Endodermal cell (in vitro differentiated cells): Measurements from ENCODE around the gene HNF1B. TPM values are rescaled to one million over a fixed set of nuclear protein-coding genes. Genes with fewer than 3 reads are reported as not detected.

Source experiments
- DNase-seq: peaks from one replicate; pipeline ENCODE4 v3.0.0-alpha.2; 2017
- H3K27ac ChIP-seq: 2 replicates; pipeline ENCODE4 v1.5.1; 2013; ENCODE audit warnings: mild to moderate bottlenecking, low read depth, low read length, moderate library complexity
- H3K27me3 ChIP-seq: 2 replicates; pipeline ENCODE4 v1.6.1; 2013; ENCODE audit warnings: mild to moderate bottlenecking, low read length, moderate library complexity; ENCODE audit not compliant: insufficient read depth, control insufficient read depth, poor library complexity, severe bottlenecking
- H3K36me3 ChIP-seq: 2 replicates; pipeline ENCODE4 v1.7.0; 2013; ENCODE audit warnings: mild to moderate bottlenecking, low read length, moderate library complexity; ENCODE audit not compliant: control insufficient read depth, insufficient read depth
- H3K4me1 ChIP-seq: one replicate; pipeline ENCODE4 v1.7.0; 2013; ENCODE audit warnings: low read length; ENCODE audit not compliant: control insufficient read depth, insufficient read depth
- H3K4me3 ChIP-seq: 2 replicates; pipeline ENCODE4 v1.5.1; 2013; ENCODE audit warnings: mild to moderate bottlenecking, low read length, moderate library complexity
- H3K9ac ChIP-seq: 2 replicates; pipeline ENCODE4 v1.6.1; 2013; ENCODE audit warnings: mild to moderate bottlenecking, low read length, moderate library complexity; ENCODE audit not compliant: poor library complexity, severe bottlenecking; ENCODE audit errors: extremely low read depth
- H3K9me3 ChIP-seq: 2 replicates; pipeline ENCODE4 v1.6.1; 2013; ENCODE audit warnings: mild to moderate bottlenecking, low read length, moderate library complexity; ENCODE audit not compliant: control insufficient read depth
- H3K27ac Mint-ChIP-seq: 2 replicates; pipeline ENCODE4 v1.8.0; 2020; ENCODE audit warnings: mixed read lengths
- H3K27me3 Mint-ChIP-seq: 2 replicates; pipeline ENCODE4 v1.8.0; 2021; ENCODE audit warnings: mild to moderate bottlenecking, mixed read lengths; ENCODE audit not compliant: insufficient read depth
- H3K36me3 Mint-ChIP-seq: 2 replicates; pipeline ENCODE4 v1.8.0; 2020; ENCODE audit warnings: low read depth, mixed read lengths
- H3K4me1 Mint-ChIP-seq: 2 replicates; pipeline ENCODE4 v1.8.0; 2020; ENCODE audit warnings: mixed read lengths
- H3K4me3 Mint-ChIP-seq: 2 replicates; pipeline ENCODE4 v1.8.0; 2020; ENCODE audit warnings: mild to moderate bottlenecking, moderate library complexity, mixed read lengths
- H3K9me3 Mint-ChIP-seq: 2 replicates; pipeline ENCODE4 v1.8.0; 2020; ENCODE audit warnings: mild to moderate bottlenecking, mixed read lengths
- WGBS, 2 experiments: methylation state at CpG; one replicate each; pipeline versions ENCODE4 v1.1.5 to v1.1.7; 2013; ENCODE audit warnings: missing lambda C conversion rate in 2 of 2, mixed read lengths in 1 of 2; ENCODE audit not compliant: insufficient coverage in 1 of 2, insufficient read length in 1 of 2; 5-methylcytosine and 5-hydroxymethylcytosine counted together
- total RNA-seq, 2 donors: library from RNA; stranded (reverse); fragmentation: NEBNext Ultra II Directional in 1 of 2; extraction: Animal tissue kit (Norgen Biotek cat#: 25700) in 1 of 2; gene quantifications; 2 replicates in 1 of 2; 3 replicates in 1 of 2; pipeline ENCODE4 v1.2.1, GENCODE V29; 2021
- TF ChIP-seq, protein P1 (sequence below): fragments of 200-600 bp; sonication (generic); conservative IDR thresholded peaks from 2 replicates; pipeline ENCODE4 v1.5.0; 2021; ENCODE audit warnings: antibody characterized with exemption, mild to moderate bottlenecking

The HNF1B gene
- total RNA-seq, 2 donors from 2014 or later = 39.7 to 42.7 TPM

DNA sequence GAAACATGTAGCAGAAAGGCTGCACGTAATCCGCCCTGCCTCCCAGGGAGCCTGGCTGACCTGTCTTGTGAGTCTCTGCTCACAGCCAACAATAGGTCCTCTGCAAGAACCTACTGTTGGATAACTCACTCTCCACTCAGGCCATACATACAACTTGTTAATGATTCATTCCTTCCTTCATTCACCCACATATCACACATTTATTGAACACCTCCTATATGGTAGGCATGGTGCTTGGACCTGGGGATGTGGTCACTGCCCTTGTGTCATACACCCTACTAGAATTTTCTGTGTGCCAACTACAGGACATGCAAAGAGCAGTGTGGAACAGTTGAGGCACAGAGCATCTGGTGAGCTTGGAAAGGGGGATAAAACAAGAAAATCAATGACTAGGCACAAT is 28.1 kb upstream of the HNF1B start:
- Histone ChIP-seq H3K4me3 (no peak overlapping the region), H3K4me1 (no peaks in the 10 kb centered on the region), H3K27me3 (no peaks in the 10 kb centered on the region), H3K9me3 (peaks cover 13% of the 10 kb centered on the region), H3K9ac (no peak overlapping the region), H3K27ac (no peak overlapping the region), H3K36me3 (no peaks in the 10 kb centered on the region)
- Mint-ChIP-seq H3K36me3 (peaks cover 3% of the 10 kb centered on the region), H3K4me3 (no peak overlapping the region), H3K27ac (no peak overlapping the region), H3K4me1 (no peaks in the 10 kb centered on the region), H3K27me3 (peaks cover 2% of the 10 kb centered on the region), H3K9me3 (peaks cover 18% of the 10 kb centered on the region)
- WGBS, 2 experiments = 95% methylated on average over 2 of the region's 2 CpGs; no CpG with 5 or more reads in 1 of the 2 experiments
- DNase-seq = no peak
- TF ChIP-seq, protein P1, sequence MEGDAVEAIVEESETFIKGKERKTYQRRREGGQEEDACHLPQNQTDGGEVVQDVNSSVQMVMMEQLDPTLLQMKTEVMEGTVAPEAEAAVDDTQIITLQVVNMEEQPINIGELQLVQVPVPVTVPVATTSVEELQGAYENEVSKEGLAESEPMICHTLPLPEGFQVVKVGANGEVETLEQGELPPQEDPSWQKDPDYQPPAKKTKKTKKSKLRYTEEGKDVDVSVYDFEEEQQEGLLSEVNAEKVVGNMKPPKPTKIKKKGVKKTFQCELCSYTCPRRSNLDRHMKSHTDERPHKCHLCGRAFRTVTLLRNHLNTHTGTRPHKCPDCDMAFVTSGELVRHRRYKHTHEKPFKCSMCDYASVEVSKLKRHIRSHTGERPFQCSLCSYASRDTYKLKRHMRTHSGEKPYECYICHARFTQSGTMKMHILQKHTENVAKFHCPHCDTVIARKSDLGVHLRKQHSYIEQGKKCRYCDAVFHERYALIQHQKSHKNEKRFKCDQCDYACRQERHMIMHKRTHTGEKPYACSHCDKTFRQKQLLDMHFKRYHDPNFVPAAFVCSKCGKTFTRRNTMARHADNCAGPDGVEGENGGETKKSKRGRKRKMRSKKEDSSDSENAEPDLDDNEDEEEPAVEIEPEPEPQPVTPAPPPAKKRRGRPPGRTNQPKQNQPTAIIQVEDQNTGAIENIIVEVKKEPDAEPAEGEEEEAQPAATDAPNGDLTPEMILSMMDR = no peak

DNA sequence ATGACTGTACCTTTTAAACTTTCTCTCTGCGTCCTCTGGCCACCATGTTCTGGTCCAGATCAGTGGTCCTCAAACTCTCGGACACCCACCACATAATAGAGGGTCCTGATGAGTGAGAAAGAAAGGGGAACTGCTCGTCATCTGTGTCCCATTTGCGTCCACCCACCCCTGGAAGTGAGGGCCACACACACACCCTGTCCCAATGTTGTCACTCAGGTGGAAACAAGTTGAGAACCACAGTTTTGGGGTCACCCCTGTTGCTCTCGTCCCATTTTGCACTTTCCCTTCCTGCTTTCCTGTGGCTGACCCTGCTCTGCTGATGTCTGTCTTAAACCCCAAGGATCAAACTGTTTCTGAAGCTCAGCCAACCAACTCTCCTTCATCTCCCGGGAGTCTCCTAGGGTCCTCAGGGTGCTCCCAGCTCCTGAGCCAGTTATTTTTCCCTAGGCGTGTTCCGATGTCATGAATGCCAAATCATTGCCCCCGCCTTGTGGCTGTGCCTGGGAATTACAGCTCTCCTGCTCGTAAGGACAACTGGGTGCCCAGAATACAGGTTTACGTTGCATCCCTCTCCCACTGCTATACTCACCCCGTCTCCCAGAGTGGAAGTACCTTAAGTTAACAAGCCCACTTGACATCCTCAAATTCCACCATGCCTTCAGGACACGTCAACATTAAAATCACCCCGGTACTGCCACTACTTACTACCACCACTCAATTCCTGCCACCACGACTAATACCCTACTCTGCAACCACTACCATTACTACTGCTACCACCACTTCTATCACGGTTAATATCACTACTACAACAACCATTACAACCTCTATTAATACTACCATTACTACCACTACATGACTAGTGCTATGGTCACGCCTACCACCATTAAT is 26.0 kb upstream of the HNF1B start:
- H3K27me3 ChIP-seq = no peaks in the 10 kb centered on the region
- H3K9me3 ChIP-seq = peaks cover 25% of the 10 kb centered on the region
- no peak overlapping the region for H3K9ac ChIP-seq
- no peak overlapping the region for H3K4me3 ChIP-seq
- H3K27ac ChIP-seq = no peak overlapping the region
- Mint-ChIP-seq H3K9me3 (peaks cover 31% of the 10 kb centered on the region), H3K4me1 (no peaks in the 10 kb centered on the region), H3K27ac (no peak overlapping the region), H3K4me3 (no peak overlapping the region), H3K36me3 (peaks cover 5% of the 10 kb centered on the region), H3K27me3 (peaks cover 6% of the 10 kb centered on the region)
- no peaks in the 10 kb centered on the region for H3K36me3 ChIP-seq
- no peaks in the 10 kb centered on the region for H3K4me1 ChIP-seq
- peak; percentile 93 for DNase-seq
- TF ChIP-seq, protein P1 = peak; percentile 82
- 48 to 60% methylated on average over 14 to 17 of the region's 17 CpGs for WGBS, 2 experiments

DNA sequence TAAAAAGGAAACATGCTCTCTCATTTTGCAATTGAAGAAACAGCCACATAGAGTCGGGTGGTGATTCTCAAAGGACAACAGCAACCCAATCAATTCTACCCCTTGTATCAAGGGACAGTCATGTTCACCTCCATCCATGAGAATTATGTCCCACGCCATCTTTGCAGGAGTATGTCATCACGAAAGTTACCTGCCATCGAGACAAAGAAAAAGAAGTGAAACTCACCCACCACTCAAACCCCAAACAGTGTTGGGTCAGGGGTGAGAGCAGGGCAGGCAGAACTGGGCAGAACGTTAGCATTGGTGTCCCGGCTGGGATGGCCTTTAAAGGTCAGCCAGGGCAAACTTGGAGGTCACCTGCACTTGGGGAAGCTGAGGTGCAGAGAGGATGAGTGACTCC is 24.2 kb upstream of the HNF1B start:
- no peak overlapping the region for H3K4me3 Mint-ChIP-seq
- WGBS, 2 experiments = 79 to 88% methylated on average over 2 to 6 of the region's 6 CpGs
- H3K36me3 ChIP-seq = no peaks in the 10 kb centered on the region

More for the DNA sequence above, 24.2 kb upstream of the HNF1B start:
- Histone ChIP-seq H3K4me1 (no peaks in the 10 kb centered on the region), H3K9me3 (peaks cover 25% of the 10 kb centered on the region), H3K27me3 (no peaks in the 10 kb centered on the region), H3K9ac (no peak overlapping the region), H3K4me3 (no peak overlapping the region), H3K27ac (no peak overlapping the region)
- Mint-ChIP-seq H3K36me3 (peaks cover 5% of the 10 kb centered on the region), H3K27ac (no peak overlapping the region), H3K27me3 (peaks cover 5% of the 10 kb centered on the region), H3K4me1 (peaks cover 14% of the 10 kb centered on the region), H3K9me3 (peaks cover 31% of the 10 kb centered on the region)
- DNase-seq = no peak
- TF ChIP-seq, protein P1 = no peak
